ENCODE measurements around the gene IFT74.
A peak's percentile ranks its signal among the peaks of the same experiment; 100 is the strongest.

IFT74 gene

DNA sequence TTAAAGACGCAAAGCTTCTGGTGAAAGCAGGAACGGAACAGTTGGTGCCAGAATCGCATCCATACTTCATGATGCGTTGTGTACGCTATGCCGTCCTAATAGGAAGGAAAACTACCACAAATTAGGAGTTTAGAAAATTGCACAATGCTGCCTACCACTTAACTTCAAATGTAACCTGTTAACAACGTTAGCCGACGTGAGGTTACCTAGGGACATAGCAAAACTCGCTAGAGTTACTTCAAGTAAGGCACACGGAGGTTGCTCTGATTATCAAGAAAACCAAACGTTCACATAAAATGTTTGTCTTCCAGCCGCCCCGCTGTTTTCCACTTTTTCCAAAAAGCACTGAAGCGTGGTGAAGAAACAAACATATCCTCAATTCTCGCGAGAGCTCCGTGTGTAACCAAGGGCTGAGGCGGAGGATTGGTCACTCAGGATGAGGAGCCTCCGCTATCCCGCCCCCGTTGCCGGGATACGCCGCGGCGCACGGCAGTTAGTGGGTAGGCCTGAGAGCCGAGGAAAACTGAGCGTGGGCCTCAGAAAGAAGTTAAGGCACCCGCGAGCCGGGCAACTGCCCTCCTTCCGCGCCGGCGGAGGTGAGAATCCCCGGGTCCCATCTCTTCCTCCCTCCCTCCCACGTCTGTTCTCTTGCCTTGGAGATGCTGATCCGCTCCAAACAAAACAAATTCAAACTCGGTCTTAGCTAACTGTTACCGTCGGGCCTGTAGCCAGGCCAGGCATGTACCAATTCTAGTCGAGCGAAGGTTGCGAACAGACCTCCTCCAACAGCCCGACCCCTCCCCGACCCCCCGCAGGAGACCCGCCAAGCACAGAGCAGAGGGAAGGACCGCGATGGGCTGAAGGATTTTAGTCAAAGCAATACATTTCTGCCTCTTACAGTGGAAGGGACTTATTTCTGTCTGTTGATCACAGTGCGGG lies at the start of gene IFT74:
Gene IFT74 (plus strand): TSS at position 492 of the 939 bp plus-strand sequence. CDS start 5,556 bp downstream, outside the sequence.
- peak; percentile 44 to 98 (median 92) for DNase-seq

DNA sequence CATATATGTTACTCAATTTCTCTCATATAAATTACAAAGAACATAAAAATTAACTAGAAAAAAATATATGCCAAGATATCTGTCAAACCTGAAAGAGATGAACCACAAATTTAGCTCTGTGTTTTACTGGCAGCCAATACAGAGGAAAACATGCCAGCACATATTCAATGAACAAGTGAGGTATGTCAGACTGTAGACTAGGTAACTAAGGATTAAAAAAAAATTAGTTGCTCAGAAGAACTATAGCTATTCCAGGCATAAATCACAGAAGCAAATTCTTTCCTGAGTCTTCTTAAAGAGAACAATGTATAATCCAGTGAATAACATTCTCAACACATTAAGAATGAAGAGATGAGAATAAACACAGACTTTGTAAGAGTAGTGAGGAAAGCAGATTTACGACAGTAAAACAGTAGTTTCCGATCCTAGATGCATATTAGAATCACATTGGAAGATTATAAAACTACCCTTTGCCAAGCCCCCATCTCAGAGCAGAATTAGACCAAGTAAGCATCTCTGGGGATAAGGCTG lies 43.0 kb upstream of the IFT74 start:
- no peak for DNase-seq

DNA sequence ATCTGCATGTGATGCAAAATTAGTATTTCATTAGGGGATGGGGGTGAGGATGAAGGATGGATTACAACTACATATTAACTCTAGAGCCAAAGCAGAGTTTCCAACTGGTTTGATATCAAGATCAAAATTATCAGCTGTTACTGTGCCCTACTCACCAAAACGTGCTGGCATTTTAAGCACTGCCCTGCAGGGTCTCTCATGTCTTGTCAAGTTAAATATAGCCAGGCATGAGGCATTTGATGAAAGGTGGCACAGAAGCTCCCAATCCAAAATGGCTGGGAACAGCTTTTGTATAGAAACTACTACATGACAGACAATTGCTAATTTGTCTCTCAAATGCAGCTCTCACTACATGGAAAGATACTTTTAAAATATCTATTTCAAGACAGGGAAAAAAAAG lies 36.5 kb upstream of the IFT74 start:
- no peak for DNase-seq

DNA sequence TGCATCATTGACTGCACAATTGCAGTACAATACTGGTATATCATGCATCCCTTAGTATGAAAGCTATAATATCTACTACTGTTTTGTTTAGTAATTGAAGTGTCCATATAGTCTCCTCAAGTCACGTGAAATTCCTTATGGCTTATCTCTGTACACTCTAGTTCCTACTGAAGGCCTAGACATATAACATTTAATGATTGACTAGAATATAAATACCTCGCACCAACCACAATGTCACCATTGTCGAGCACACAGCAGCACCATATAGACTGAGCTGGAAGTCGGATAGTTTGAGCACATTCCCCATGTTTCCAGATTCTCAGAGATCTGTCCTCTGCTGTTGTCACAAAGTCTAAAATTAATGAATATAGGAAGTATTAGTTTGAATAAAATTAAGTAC lies 30.6 kb upstream of the IFT74 start:
- DNase-seq: no peak

DNA sequence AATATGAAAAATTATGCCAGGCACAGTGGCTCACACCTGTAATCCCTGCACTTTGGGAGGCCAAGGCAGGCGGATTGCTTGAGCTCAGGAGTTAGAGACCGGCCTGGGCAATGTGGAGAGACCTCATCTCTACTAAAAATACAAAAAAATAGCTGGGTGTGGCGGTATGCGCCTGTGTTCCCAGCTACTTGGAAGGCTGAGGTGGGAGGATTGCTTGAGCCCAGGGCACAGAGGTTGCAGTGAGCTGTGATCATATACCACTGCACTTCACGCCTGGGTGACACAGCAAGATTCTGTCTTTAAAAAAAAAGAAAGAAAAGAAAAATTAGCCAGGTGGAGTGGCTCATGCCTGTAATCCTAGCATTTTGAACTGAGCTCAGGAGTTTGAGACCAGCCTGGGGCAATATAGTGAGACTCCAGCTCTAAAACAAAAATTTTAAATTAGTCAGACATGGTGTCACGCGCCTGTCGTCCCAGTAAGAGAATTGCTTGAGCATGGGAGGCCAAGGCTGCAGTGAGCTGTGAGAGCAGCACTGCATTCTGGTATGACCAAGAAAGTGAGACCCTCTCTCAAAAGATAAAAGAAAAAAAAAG lies 27.2 kb upstream of the IFT74 start:
- no peak for DNase-seq

DNA sequence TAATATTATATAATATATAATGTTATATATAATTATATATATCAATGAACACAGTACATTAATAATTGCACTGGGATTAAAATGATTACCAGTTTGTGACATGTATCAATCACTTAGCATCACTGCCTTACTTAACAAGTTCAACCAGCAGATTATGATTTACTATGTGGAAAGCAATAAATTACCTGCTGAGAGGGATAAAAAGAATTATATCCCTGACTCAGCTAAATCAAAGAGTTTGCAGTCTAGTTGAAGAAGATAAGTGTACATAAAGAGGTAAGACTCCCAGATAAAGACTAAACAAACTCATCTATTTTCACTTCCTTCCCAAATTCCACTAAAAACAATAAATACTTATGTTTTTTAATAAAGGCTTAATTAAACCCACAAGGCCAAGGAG lies 20.4 kb upstream of the IFT74 start:
- DNase-seq: no peak

DNA sequence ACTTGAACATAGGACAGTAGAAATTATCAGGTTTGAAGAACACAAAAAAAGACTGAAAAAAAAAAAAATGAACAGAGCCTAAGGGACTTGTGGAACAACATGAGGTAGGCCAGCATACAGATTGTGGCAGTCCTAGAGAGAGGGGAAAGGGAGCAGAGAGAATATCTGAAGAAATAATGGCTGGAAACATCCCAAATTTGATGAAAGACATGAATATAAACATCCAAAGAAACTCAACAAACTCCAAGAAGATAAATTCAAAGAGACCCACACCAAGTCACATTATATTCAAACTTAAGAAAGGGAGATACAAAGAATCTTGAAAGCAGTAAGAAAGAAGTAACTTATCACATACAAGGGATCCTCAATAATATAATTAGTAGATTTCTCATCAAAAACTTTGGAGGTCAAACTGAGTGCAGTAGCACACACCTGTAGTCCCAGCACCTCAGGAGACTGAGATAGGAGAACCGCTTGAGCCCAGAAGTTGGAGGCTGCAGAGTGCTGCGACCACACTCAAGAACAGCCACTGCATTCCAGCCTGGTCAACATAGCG lies 18.3 kb upstream of the IFT74 start:
- DNase-seq: no peak

DNA sequence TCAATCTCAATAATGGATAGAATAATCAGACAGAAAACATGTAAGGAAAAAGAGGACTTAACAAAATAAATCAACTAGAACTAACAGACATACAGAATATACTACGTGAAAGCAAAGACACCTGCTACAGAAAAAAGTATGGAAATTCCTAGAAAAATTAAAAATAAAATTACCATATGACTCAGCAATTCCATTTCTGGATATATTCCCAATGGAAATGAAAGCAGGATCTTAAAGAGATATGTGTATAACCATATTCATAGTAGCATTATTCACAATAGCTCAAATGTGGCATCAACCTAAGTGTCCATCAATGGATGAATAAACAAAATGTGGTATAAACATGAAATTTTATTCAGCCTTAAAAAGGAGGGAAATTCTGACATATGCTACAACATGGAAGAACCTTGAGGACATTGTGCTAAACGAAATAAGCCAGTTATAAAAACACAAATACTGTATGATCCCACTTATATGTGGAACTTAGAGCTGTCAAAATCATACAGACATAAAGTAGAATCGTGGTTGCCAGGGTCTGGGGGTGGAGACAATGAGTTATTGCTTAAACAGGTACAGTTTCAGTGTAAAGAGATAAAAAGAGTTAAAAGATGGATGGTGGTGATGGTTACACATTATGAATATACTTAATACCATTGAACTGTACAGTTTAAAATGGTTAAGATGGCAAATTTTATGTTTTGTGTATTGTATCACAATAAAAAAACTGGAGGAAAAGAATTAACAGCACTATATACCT lies 16.1 kb upstream of the IFT74 start:
- DNase-seq: no peak

DNA sequence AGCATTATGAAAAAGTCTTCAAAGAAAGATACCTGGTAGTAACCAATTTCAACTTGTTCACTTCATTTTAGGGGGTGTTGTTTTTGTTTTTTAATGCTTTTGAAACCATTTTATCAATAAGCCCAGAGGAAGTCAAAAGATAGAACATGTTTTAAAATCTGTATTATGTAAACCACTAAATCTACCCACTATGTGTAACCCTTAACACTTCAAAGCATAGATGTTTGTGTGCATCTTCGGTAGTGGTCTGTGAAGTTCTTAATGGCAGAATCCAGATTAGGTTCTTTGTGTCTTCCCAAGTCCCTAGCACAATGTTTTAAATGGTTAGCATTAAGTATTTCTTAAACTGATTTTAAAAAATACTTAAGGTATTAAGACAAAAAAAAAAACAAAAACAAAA lies 15.4 kb upstream of the IFT74 start:
- no peak for DNase-seq

DNA sequence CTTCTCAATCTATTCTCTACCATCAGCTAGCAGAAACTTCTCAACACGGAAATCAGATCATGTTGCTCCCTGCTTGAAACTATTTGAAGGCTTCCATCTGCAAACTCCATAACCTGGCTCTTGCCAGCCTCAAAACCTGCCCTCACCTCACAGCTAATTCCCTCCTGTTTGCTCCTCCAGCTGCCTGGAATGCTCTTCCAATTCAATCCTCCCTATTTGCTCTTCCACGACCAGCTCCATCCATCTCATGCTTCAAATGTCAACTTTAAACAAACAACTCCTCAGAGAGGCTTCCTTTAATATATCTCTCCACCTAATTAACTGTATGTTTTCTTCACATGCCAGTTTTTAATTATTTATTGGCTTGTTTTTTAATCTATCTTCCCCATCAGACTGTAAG lies 10.6 kb upstream of the IFT74 start:
- DNase-seq: no peak

DNA sequence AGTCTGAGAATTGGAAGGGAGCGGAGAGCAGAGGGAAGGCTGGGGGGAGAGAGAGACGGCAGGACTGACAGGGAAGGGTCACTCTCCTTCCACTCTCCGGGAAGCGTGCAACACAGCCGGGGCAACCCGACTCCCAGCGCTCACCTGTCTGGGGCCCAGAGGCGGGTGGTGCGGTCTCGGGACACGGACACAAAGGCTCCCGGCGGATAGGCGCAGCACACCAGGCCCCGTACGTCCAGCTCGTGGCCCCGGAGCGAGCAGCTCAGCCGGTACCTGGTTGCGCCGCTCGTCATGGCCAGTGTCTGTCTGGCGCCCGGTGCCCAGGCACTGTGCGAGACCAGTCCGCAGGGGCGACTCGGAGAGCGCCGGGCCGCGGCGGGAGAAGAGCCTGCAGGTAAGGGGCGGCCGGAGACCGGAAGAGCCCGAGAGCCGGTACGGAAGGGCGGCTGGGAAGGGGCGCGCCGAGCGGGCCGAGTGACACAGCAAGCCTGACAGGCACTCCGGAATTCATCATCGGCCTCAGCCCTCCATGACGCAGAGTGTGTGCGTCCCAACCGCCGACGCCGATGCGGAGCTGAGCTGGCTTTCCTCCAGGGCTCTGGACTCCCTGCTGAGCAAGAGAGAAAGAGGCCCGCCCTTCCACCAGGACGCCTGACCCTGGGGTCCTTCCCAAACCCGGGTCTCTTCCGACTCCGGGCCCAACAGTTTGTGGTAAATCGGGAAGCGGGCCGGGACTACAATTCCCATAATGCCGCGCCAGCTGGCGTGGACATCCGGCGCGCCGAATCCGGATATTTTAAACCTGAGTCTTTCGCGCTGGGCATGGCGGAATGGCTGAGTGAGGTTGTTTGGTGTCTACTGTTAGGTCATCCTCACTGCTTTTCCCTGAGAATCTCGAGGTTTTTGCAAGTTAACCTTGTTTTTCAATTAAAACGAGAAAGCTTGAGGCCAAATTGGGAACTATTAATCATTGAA lies 9.2 kb upstream of the IFT74 start, which contains the start of gene PLAA:
Gene PLAA (minus strand): TSS at position 490 of the 975 bp plus-strand sequence. CDS start 197 bp downstream, at position 293.
- DNase-seq: peak; percentile 34 to 97 (median 90)

DNA sequence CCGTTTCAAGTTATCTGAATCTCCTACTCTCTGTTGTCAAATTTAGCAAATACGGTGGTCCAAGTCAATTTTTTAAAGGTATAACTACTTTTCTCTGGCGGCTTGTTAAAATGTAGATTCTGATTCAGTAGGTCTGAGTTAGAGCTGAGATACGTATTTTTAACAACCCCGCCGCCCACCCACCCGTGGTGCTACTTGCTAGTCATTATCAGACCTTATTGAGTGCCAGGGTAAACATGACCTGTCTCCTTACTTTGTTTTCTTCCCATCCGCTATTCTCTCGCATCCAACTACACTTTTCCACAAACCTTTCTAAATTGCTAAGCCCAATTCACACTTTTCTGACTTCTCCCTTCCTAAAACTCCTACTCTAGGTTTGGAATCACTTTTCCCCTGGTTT lies 8.5 kb upstream of the IFT74 start:
- no peak for DNase-seq

DNA sequence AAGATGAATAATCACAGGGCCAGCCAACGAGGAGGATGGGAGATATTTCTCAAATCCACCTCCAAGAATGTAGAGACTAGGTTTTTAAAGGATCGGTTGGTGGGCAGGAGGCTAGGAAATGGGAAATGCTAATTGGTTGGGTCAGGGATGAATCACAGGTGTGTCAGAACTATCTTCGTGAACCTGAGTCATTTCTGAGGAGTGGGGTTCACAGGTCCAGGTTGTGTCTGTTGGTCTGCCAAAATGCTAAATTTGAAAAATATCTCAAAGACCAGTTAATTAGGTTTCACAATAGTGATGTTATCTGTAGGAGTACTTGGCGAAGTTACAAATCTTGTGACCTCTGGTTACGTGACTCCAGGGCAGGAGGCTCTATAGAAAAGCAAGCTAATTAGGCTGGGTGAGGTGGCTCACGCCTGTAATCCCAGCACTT lies 6.6 kb upstream of the IFT74 start:
- no peak for DNase-seq

DNA sequence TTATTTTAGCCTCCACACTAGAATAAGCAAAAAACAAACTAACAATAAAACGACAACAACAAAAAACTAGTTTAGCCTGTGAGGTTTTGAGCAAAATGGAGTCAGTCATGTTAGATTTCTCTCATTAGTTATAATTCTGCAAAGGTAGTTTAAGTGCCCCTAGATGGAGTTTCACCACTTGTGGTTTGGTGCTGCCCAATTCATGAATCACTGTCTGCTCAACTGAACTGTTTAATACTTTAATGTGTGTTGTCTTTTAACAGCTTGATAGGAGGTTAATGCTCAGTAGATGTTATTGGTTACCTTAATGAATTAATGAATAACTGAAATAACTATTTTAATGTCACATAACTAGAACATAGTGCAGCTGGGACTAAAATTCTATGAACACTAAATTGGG lies 5.7 kb upstream of the IFT74 start:
- no peak for DNase-seq

DNA sequence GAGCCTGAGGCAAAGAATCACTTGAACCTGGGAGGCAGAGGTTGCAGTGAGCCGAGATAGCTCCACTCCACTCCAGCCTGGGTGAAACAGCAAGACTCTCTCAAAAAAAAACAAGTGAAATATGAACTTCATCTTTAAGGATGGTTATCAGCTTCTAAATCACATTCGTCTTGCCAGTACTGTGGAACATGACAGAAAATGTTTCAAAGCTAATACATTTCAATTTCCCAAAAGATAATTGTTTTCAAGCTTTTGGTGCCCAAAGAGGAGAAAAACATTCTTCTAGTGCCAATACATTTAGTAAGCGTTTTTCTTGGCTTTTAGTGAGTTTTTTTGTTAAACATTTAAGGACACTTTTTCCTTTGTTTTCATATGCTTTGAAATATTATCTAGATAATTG lies 4.4 kb upstream of the IFT74 start:
- DNase-seq: no peak

DNA sequence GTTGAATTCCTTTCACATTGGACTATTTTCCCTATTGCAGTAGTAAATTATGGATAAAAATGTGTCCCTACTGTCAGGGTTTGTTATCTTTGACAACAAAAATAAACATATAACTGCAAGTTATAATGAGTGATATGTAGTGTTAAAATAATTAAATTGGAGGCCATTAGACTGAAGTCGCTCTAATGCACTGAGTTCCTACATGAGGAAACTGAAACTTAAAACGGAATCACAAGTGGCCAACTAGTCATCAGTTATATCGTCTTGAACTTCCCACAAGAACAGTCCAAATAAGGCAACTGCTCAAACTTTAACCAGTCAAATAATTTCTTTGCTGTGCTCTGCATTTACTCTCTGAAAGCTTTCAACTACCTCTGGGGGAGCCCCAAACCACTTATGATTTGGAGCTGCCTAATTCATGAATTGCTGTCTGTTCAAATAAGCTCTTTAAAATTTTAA lies 2.1 kb upstream of the IFT74 start:
- no peak for DNase-seq

DNA sequence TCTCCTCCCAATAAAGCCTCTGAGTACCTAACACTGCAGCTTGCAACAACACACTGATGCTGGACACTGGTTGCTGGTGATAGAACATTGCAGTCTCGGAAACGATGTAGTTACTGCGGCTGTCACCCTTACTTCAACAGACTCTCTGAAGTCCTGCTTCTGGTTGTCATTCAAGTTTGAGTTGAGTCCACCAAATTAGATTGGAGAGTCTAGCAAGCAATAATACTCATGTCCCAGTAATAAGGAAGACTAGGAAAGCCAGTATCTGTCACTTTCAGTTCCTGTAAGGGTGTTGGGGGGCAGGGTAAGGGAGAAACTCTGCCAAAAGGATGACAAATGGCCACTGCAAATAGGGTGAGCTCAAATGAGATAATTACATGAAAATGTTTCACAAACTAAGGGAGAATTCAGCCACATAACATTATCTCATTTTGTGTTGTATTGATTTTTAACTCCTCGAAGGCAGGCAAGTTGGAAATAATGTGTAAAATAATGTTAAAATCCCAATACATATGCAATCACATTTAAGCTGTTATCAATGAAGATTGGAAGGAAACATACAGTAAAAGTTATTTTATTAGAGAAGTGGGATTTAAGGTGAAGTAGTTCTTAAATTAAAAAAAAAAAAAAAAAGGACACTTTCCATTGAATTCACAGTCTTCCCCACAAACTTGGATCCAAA lies 849 bp upstream of the IFT74 start:
- DNase-seq: peak in 18 of 56 donors; percentile 1 to 55 (median 6)

DNA sequence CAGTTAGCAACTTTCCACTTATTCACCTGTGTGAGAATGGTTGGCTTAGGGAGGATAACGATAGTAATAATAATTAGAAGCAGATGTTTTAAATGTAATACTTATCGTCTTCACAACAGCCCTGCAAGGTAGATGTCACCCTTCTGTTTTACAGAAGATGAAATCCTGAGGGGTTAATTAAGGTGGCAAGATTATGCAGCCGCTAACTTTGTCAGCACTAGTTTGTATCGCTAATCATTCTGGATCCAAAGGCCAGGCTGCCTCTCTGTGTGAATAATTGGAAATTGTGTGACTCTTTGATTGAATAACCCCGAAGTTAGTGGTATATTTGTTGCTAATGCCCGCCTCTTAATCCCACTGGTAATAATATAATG lies 635 bp downstream of the IFT74 start:
- DNase-seq: peak in 1 of 56 donors; percentile 29

DNA sequence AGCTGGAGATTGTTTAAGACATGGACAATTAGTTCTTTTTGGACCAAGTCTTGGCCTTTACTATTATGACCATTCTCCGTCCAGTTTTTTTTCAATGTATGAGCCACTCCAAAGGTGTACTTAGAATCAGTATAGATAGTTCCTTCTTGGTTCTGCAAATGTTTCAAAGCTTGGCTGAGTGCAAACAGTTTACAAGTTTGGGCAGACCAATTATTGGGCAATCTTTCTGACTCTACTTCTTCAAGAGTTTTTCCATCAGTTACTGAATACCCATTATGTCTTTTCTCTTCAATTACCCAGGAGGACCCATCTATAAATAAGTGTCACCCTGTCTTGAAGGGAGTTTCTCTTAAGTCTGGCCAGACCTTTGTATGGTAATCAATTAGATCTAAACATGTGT lies 15.5 kb downstream of the IFT74 start:
- DNase-seq: no peak

All from nucleus accumbens (tissue), 56 donors.